SK-N-SH (cell line): ENCODE data around the gene SV2B. TPM values are rescaled to one million over a fixed set of nuclear protein-coding genes. Genes with fewer than 3 reads are reported as not detected.

Experiments
- CTCF ChIA-PET: fragments of 300-600, 350-600 bp; formaldehyde crosslinking; extraction: SDS; loops from one replicate; lab custom pipeline; 2021; lab: Yijun Ruan, JAX
- POLR2A ChIA-PET: fragments of 350-600 bp; sonication (Branson Sonifier 250); formaldehyde crosslinking; extraction: SDS; loops from one replicate; lab custom pipeline; 2020; ENCODE audit warnings: antibody characterized with exemption, inconsistent platforms; lab: Yijun Ruan, JAX
- DNase-seq: peaks from one replicate; pipeline ENCODE4 v3.0.0; 2012
- H2AFZ ChIP-seq: fragments of 200-600 bp; sonication (generic); 2 replicates; pipeline ENCODE4 v1.8.1; 2016; ENCODE audit warnings: antibody characterized with exemption, mild to moderate bottlenecking, low read depth
- H3F3A ChIP-seq: fragments of 200-600 bp; sonication (generic); replicated peaks from 2 replicates; pipeline ENCODE3; 2016; ENCODE audit warnings: antibody characterized with exemption, mild to moderate bottlenecking; ENCODE audit not compliant: insufficient read depth
- H3K27ac ChIP-seq, 2 experiments: fragments of 200-500 bp in 1 of 2; fragments of 200-600 bp in 1 of 2; sonication (Bioruptor generic) in 1 of 2; sonication (generic), shearing (Covaris generic) in 1 of 2; 2 replicates each; pipeline versions ENCODE4 v1.5.1 to v1.6.1; 2014 to 2016; ENCODE audit warnings: low read depth in 2 of 2, inconsistent platforms in 1 of 2, low read length in 1 of 2, mild to moderate bottlenecking in 1 of 2, mixed read lengths in 1 of 2
- H3K27me3 ChIP-seq: fragments of 200-600 bp; sonication (generic), shearing (Covaris generic); 2 replicates; pipeline ENCODE4 v1.6.1; 2016; ENCODE audit warnings: mixed run types; ENCODE audit not compliant: insufficient read depth
- H3K36me3 ChIP-seq, 2 experiments: fragments of 200-500 bp in 1 of 2; fragments of 200-600 bp in 1 of 2; sonication (Bioruptor generic) in 1 of 2; sonication (generic) in 1 of 2; replicated peaks in 1 of 2; 2 replicates each; pipeline versions ENCODE3 to v1.5.1; 2014 to 2016; ENCODE audit warnings: low read length in 1 of 2, mild to moderate bottlenecking in 1 of 2; ENCODE audit not compliant: insufficient read depth in 2 of 2, control insufficient read depth in 1 of 2
- H3K4me1 ChIP-seq, 2 experiments: fragments of 200-500 bp in 1 of 2; fragments of 200-600 bp in 1 of 2; sonication (Bioruptor generic) in 1 of 2; sonication (generic), shearing (Covaris generic) in 1 of 2; 2 replicates each; pipeline versions ENCODE4 v1.5.1 to v1.6.1; 2014 to 2016; ENCODE audit warnings: low read depth in 1 of 2, low read length in 1 of 2, mixed run types in 1 of 2; ENCODE audit not compliant: insufficient read depth in 2 of 2, control insufficient read depth in 1 of 2
- H3K4me2 ChIP-seq: fragments of 200-600 bp; sonication (generic), shearing (Covaris generic); 2 replicates; pipeline ENCODE4 v1.6.1; 2017; ENCODE audit warnings: mixed run types
- H3K4me3 ChIP-seq, 2 experiments: fragments of 200-500 bp in 1 of 2; fragments of 200-600 bp in 1 of 2; sonication (Bioruptor generic) in 1 of 2; sonication (generic), shearing (Covaris generic) in 1 of 2; 2 replicates each; pipeline versions ENCODE4 v1.5.1 to v1.8.1; 2014 to 2016; ENCODE audit warnings: low read depth in 2 of 2, inconsistent platforms in 1 of 2, low read length in 1 of 2, mild to moderate bottlenecking in 1 of 2, mixed read lengths in 1 of 2, moderate library complexity in 1 of 2
- H3K79me2 ChIP-seq: fragments of 200-600 bp; sonication (generic); 2 replicates; pipeline ENCODE4 v1.8.1; 2017; ENCODE audit warnings: mild to moderate bottlenecking; ENCODE audit not compliant: insufficient read depth
- H3K9ac ChIP-seq: fragments of 200-600 bp; sonication (generic); 2 replicates; pipeline ENCODE4 v1.6.1; 2017; ENCODE audit warnings: mixed run types
- H3K9me2 ChIP-seq: fragments of 200-600 bp; sonication (generic); 2 replicates; pipeline ENCODE4 v1.6.1; 2017; ENCODE audit warnings: mixed run types
- H3K9me3 ChIP-seq: fragments of 200-600 bp; sonication (generic); 2 replicates; pipeline ENCODE4 v1.6.1; 2017; ENCODE audit warnings: mixed run types, mild to moderate bottlenecking, moderate library complexity
- H4K20me1 ChIP-seq: fragments of 200-600 bp; sonication (generic); 2 replicates; pipeline ENCODE4 v1.6.1; 2017; ENCODE audit warnings: mild to moderate bottlenecking, mixed run types; ENCODE audit not compliant: insufficient read depth
- CHD2 ChIP-seq: fragments of 150-350 bp; IDR thresholded peaks from 2 replicates; pipeline ENCODE4 v1.6.1; 2018; ENCODE audit warnings: low read length; ENCODE audit not compliant: partially characterized antibody
- CTCF ChIP-seq: fragments of 200-600 bp; sonication (generic); IDR thresholded peaks from 2 replicates; pipeline ENCODE4 v1.6.1; 2017; ENCODE audit warnings: antibody characterized with exemption, mild to moderate bottlenecking, moderate library complexity
- ELF1 ChIP-seq: IDR thresholded peaks from 2 replicates; pipeline ENCODE4 v1.4.0; 2012
- EZH2phosphoT487 ChIP-seq: fragments of 200-600 bp; sonication (generic); IDR thresholded peaks from 2 replicates; pipeline ENCODE4 v1.6.1; 2017; ENCODE audit warnings: low read depth, mixed run types, mild to moderate bottlenecking, antibody characterized with exemption, moderate library complexity, borderline replicate concordance
- FOXJ3 ChIP-seq: sonication (generic); formaldehyde crosslinking; IDR thresholded peaks from 2 replicates; pipeline ENCODE4 v1.5.1; 2020; ENCODE audit warnings: mild to moderate bottlenecking, missing genetic modification reagents
- FOXM1 ChIP-seq: IDR thresholded peaks from 2 replicates; pipeline ENCODE4 v1.4.0; 2012; ENCODE audit warnings: low read depth, mild to moderate bottlenecking
- GABPA ChIP-seq: IDR thresholded peaks from 2 replicates; pipeline ENCODE4 v1.4.0; 2012; ENCODE audit warnings: low read depth, mild to moderate bottlenecking
- MAX ChIP-seq: IDR thresholded peaks from 2 replicates; pipeline ENCODE4 v1.4.0; 2012; ENCODE audit warnings: low read depth
- NFIC ChIP-seq: IDR thresholded peaks from 2 replicates; pipeline ENCODE4 v1.4.0; 2012; ENCODE audit warnings: borderline replicate concordance
- RAD21 ChIP-seq: IDR thresholded peaks from 2 replicates; pipeline ENCODE4 v1.6.1; 2012; ENCODE audit warnings: mild to moderate bottlenecking, low read length
- RFX5 ChIP-seq: IDR thresholded peaks from 2 replicates; pipeline ENCODE4 v1.6.1; 2012; ENCODE audit warnings: mild to moderate bottlenecking, improper control_type of control experiment, low read length
- SIN3A ChIP-seq: IDR thresholded peaks from 2 replicates; pipeline ENCODE4 v1.6.1; 2012; ENCODE audit warnings: low read depth, mild to moderate bottlenecking, low read length, moderate library complexity, borderline replicate concordance
- SMC3 ChIP-seq: IDR thresholded peaks from 2 replicates; pipeline ENCODE4 v1.6.1; 2012; ENCODE audit warnings: low read depth, low read length, improper control_type of control experiment
- TEAD4 ChIP-seq: IDR thresholded peaks from 2 replicates; pipeline ENCODE4 v1.4.0; 2012; ENCODE audit warnings: mild to moderate bottlenecking, borderline replicate concordance; ENCODE audit not compliant: insufficient read depth
- USF2 ChIP-seq: fragments of 150-350 bp; IDR thresholded peaks from 2 replicates; pipeline ENCODE4 v1.6.1; 2017; ENCODE audit warnings: antibody characterized with exemption, low read length, low read depth, borderline replicate concordance
- WGBS: methylation state at CpG from one replicate; pipeline ENCODE4 v1.1.6; 2017; ENCODE audit warnings: low lambda C conversion rate; 5-methylcytosine and 5-hydroxymethylcytosine counted together
- polyA plus RNA-seq, 3 experiments: library from polyadenylated mRNA; depleted of rRNA; stranded (reverse); fragments of >200 nt; gene quantifications; 2 replicates each; pipeline ENCODE4 v1.2.3, GENCODE V29; 2012

The SV2B gene
- polyA plus RNA-seq, 1 of the 3 experiments (the other 2 are of a cell fraction): not detected

- POLR2A ChIA-PET: no interaction called here
- Histone ChIP-seq H2AFZ (no peak overlapping the region), H3K79me2 (no peaks in the 10 kb centered on the region), H3K27ac (no peak overlapping the region), H3K4me1 (no peaks in the 10 kb centered on the region), H3K9ac (no peak overlapping the region), H3F3A (no peaks in the 10 kb centered on the region), H3K27me3 (no peaks in the 10 kb centered on the region; the same call in 1 of the 2 replicates), H3K36me3 (no peaks in the 10 kb centered on the region), H3K4me3 (no peak overlapping the region), H4K20me1 (no peaks in the 10 kb centered on the region), H3K9me2 (no peaks in the 10 kb centered on the region), H3K9me3 (no peaks in the 10 kb centered on the region), H3K4me2 (no peak overlapping the region)
- TF ChIP-seq SIN3A: no peak
- no peak for TF ChIP-seq USF2
- TF ChIP-seq GABPA: no peak
- no peak for TF ChIP-seq FOXJ3
- no peak for TF ChIP-seq MAX
- no peak for TF ChIP-seq TEAD4
- no peak for TF ChIP-seq ELF1
- no peak for TF ChIP-seq SMC3
- DNase-seq: no peak
- CTCF ChIA-PET: interaction anchor here (0.7 to 1.7 kb wide), 7 partner anchors 9 to 836 kb away, joined by 3 to 8 read pairs (median 5); no protein-coding TSS in a partner anchor
Observed at GRCh38 chr15:91261345-91261744, 161.3 kb downstream of the SV2B start.

GRCh38 chr15:91263632-91264531 lies 163.8 kb downstream of the SV2B start:
- no peak overlapping the region for H3K9ac ChIP-seq
- no peak overlapping the region for H3K4me2 ChIP-seq
- no peaks in the 10 kb centered on the region for H3K36me3 ChIP-seq
- no peaks in the 10 kb centered on the region for H3K4me1 ChIP-seq
- WGBS: 44% methylated on average over 15 of the region's 15 CpGs
- no peak overlapping the region for H3K4me3 ChIP-seq
- no peaks in the 10 kb centered on the region for H3F3A ChIP-seq
- H3K79me2 ChIP-seq: no peaks in the 10 kb centered on the region
- H3K27ac ChIP-seq: no peak overlapping the region
- no peaks in the 10 kb centered on the region for H4K20me1 ChIP-seq
- TF ChIP-seq CHD2 (no peak), ELF1 (no peak), SIN3A (no peak), FOXM1 (no peak), USF2 (no peak), CTCF (no peak), MAX (no peak), NFIC (no peak), EZH2phosphoT487 (no peak), SMC3 (no peak), RAD21 (no peak), FOXJ3 (no peak), RFX5 (no peak)
- TF ChIP-seq, all 33 proteins: peak for 0
- DNase-seq: no peak
- POLR2A ChIA-PET: no interaction called here
- CTCF ChIA-PET: interaction anchor here (1.8 to 4.0 kb wide), 3 partner anchors 16 to 215 kb away, joined by 6 to 22 read pairs (median 17); no protein-coding TSS in a partner anchor
- H2AFZ ChIP-seq: no peak overlapping the region
- no peaks in the 10 kb centered on the region; the same call in 1 of the 2 replicates for H3K27me3 ChIP-seq
- no peaks in the 10 kb centered on the region for H3K9me3 ChIP-seq
- H3K9me2 ChIP-seq: no peaks in the 10 kb centered on the region
